GM06990 (cell line): ENCODE data around the gene HSF2.
"Not testable (repeated sequence)": the region's sequence is repeated elsewhere in the genome, so short reads cannot be mapped to it uniquely, and the experiment has no call there.

Experiments
- DNase-seq: peaks from one replicate; pipeline ENCODE4 v3.0.0-alpha.2; 2011; ENCODE audit not compliant: insufficient read length; ENCODE audit errors: extremely low read depth
- H3K27me3 ChIP-seq: replicated peaks from 2 replicates; pipeline ENCODE4 v1.6.0; 2011; ENCODE audit warnings: low read length; ENCODE audit not compliant: control insufficient read depth, insufficient read depth
- H3K36me3 ChIP-seq: 2 replicates; pipeline ENCODE4 v1.5.1; 2011; ENCODE audit warnings: low read length; ENCODE audit not compliant: control insufficient read depth, insufficient read depth
- H3K4me3 ChIP-seq: replicated peaks from 2 replicates; pipeline ENCODE4 v1.5.1; 2011; ENCODE audit warnings: low read depth, mild to moderate bottlenecking, control low read depth, low read length
- CTCF ChIP-seq: IDR thresholded peaks from 2 replicates; pipeline ENCODE4 v1.5.1; 2011; ENCODE audit warnings: low read length, control low read depth, mild to moderate bottlenecking, inconsistent platforms; ENCODE audit not compliant: insufficient read depth, poor library complexity, severe bottlenecking

Gene HSF2

GRCh38 chr6:122458087-122458486 is 58.6 kb downstream of the HSF2 start:
- no peak for TF ChIP-seq CTCF
- H3K27me3 ChIP-seq: no peaks in the 10 kb centered on the region

GRCh38 chr6:122459240-122459639 is 59.8 kb downstream of the HSF2 start:
- Histone ChIP-seq H3K36me3 (peaks cover 2% of the 10 kb centered on the region), H3K27me3 (no peaks in the 10 kb centered on the region)
- no peak for DNase-seq

More at GRCh38 chr6:122458087-122458486, 58.6 kb downstream of the HSF2 start:
- Histone ChIP-seq H3K36me3 (peaks cover 2% of the 10 kb centered on the region), H3K4me3 (no peak overlapping the region)
- no peak for DNase-seq

DNA sequence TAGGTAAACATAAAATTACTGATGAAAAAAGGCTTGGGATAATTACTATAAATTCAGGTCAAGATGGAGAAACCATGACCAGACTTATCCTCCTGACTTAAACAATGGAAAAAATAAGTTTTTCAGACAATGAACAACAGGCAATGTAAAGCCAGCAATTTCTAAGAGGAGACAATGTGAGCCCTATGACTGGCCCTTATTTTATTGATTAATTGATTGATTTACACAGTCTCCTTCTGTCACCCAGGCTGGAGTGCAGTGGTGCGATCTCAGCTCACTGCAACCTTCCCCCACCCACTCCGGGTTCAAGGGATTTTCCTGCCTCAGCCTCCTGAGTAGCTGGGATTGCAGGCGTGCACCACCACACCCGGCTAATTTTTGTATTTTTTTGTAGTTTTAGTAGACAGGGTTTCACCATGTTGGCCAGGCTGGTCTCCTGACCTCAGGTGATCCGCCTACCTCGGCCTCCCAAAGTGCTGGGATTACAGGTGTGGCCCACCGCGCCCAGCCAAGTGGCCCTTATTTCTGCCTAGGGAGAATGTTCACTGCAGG is 60.5 kb downstream of the HSF2 start:
- H3K4me3 ChIP-seq, DNase-seq, H3K27me3 ChIP-seq, H3K36me3 ChIP-seq: not testable (repeated sequence)

More at GRCh38 chr6:122459240-122459639, 59.8 kb downstream of the HSF2 start:
- no peak for TF ChIP-seq CTCF
- no peak overlapping the region for H3K4me3 ChIP-seq

GRCh38 chr6:122461885-122462284 is 62.4 kb downstream of the HSF2 start:
- no peak overlapping the region for H3K4me3 ChIP-seq
- DNase-seq: no peak
- no peaks in the 10 kb centered on the region for H3K27me3 ChIP-seq
- H3K36me3 ChIP-seq: peaks cover 2% of the 10 kb centered on the region
- no peak for TF ChIP-seq CTCF

GRCh38 chr6:122471107-122472021 is 71.9 kb downstream of the HSF2 start, which contains the start of gene SERINC1:
SERINC1 (minus strand) TSS chr6:122471807; CDS start chr6:122471737, 70 bp downstream.
- Histone ChIP-seq H3K27me3 (no peaks in the 10 kb centered on the region), H3K36me3 (peaks cover under 1% of the 10 kb centered on the region; the same call in 1 of the 2 replicates), H3K4me3 (peak within 1 kb of the TSS; percentile 94)
- TF ChIP-seq CTCF: no peak
- DNase-seq: peak; percentile 88

GRCh38 chr6:122472022-122472340 is 72.5 kb downstream of the HSF2 start:
- no peak for DNase-seq
- no peaks in the 10 kb centered on the region for H3K27me3 ChIP-seq
- H3K4me3 ChIP-seq: peak overlapping the region; percentile 94
- no peak for TF ChIP-seq CTCF
- H3K36me3 ChIP-seq: no peaks in the 10 kb centered on the region
